NCI-H446 treated with DMSO at 0.1 percent for 48 hours (cell line): ENCODE data around the gene PIK3C2G.
"Not testable (repeated sequence)": the region's sequence is repeated elsewhere in the genome, so short reads cannot be mapped to it uniquely, and the experiment has no call there.

ENCODE experiments used
- DNase-seq: peaks from one replicate; lab custom pipeline; 2025; lab: John Stamatoyannopoulos, UW

Gene PIK3C2G

GRCh38 chr12:18632848-18633247, 371.5 kb downstream of the PIK3C2G start:
- no peak for DNase-seq

GRCh38 chr12:18634382-18634781, 373.1 kb downstream of the PIK3C2G start:
- no peak for DNase-seq

- no peak for DNase-seq
Measured at GRCh38 chr12:18640321-18640955, 379.1 kb downstream of the PIK3C2G start.

- DNase-seq, result no peak
Measured at GRCh38 chr12:18643681-18644080, 382.4 kb downstream of the PIK3C2G start.

- no peak for DNase-seq
Measured at GRCh38 chr12:18644564-18644963, 383.2 kb downstream of the PIK3C2G start.

GRCh38 chr12:18646286-18646890, 385.1 kb downstream of the PIK3C2G start:
- no peak for DNase-seq

- DNase-seq, result no peak
Measured at GRCh38 chr12:18651525-18651924, 390.2 kb downstream of the PIK3C2G start.

GRCh38 chr12:18652596-18652995, 391.3 kb downstream of the PIK3C2G start:
- DNase-seq, result no peak

GRCh38 chr12:18653465-18653864, 392.1 kb downstream of the PIK3C2G start:
- no peak for DNase-seq

- no peak for DNase-seq
Measured at GRCh38 chr12:18655351-18655750, 394.0 kb downstream of the PIK3C2G start.

GRCh38 chr12:18658179-18658578, 396.9 kb downstream of the PIK3C2G start:
- DNase-seq, result no peak

- no peak for DNase-seq
Measured at GRCh38 chr12:18658829-18659228, 397.5 kb downstream of the PIK3C2G start.

GRCh38 chr12:18676141-18676540, 414.8 kb downstream of the PIK3C2G start:
- no peak for DNase-seq

GRCh38 chr12:18676996-18677588, 415.8 kb downstream of the PIK3C2G start:
- no peak for DNase-seq

- no peak for DNase-seq
Measured at GRCh38 chr12:18681818-18682217, 420.5 kb downstream of the PIK3C2G start.

GRCh38 chr12:18683327-18684013, 422.2 kb downstream of the PIK3C2G start:
- DNase-seq, result no peak

GRCh38 chr12:18684430-18684829, 423.1 kb downstream of the PIK3C2G start:
- no peak for DNase-seq

GRCh38 chr12:18689771-18690170, 428.5 kb downstream of the PIK3C2G start:
- DNase-seq, result no peak

GRCh38 chr12:18690653-18691052, 429.3 kb downstream of the PIK3C2G start:
- no peak for DNase-seq

GRCh38 chr12:18693986-18694385, 432.7 kb downstream of the PIK3C2G start:
- not testable (repeated sequence) for DNase-seq

- no peak for DNase-seq
Measured at GRCh38 chr12:18696971-18697602, 435.8 kb downstream of the PIK3C2G start.
